GM21619 (cell line): ENCODE measurements around the gene GJC1.
"Not testable (repeated sequence)": the region's sequence is repeated elsewhere in the genome, so short reads cannot be mapped to it uniquely, and the experiment has no call there.

Source experiments
- ATAC-seq: cut with Tn5 transposase; IDR thresholded peaks from one replicate; pipeline ENCODE4 v1.9.1; 2021; ENCODE audit not compliant: unreplicated experiment

The GJC1 gene

GRCh38 chr17:44763170-44763569 is 66.9 kb downstream of the GJC1 start:
- ATAC-seq: no peak

DNA sequence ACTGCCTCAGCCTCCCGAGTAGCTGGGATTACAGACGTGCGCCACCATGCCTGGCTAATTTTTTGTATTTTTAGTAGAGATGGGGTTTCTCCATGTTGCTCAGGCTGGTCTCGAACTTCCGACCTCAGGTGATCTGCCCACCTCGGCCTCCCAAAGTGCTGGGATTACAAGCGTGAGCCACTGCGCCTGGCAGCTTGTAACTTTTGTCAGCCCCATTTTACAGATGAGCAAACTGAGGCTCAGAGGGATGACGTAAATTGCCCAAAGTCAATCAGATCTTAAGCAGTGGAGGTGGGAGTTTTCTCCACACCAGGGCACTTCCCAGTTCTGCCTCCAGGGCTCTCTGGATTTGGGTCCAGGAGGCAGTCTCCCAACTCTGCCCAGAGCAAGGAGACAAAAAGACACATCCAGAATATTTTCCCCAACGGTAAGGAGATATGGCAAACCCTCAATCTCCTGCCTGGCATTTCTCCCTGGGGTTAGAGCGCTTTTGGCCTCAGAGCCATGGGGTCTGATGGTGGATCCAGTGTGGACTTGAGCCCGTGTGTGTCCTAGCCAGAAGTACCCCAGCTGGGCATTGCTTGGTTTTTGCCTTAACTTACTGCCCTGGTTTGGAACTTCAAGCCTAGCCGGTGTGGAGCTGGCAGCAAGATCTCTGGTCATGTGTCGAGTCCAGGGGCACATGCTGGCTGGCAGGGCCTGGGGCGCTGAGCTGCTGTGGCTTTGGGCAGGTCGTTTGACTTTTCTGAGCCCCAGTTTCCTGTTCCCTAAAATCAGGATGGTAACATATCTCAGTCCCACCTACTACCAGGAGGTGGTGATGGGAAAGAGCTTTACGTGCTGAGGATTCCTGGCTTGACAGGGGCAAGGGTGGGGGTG is 67.9 kb downstream of the GJC1 start:
- ATAC-seq: no peak

GRCh38 chr17:44760474-44761308 is 69.4 kb downstream of the GJC1 start:
- ATAC-seq: no peak

- ATAC-seq: no peak
Observed at GRCh38 chr17:44759916-44760243, 70.2 kb downstream of the GJC1 start.

- no peak for ATAC-seq
Observed at GRCh38 chr17:44759086-44759915, 70.8 kb downstream of the GJC1 start.

- no peak for ATAC-seq
Observed at GRCh38 chr17:44758414-44759085, 71.5 kb downstream of the GJC1 start, which contains the start of gene ADAM11. ADAM11 (plus strand) TSS chr17:44758988; CDS start chr17:44759200, 212 bp downstream.

DNA sequence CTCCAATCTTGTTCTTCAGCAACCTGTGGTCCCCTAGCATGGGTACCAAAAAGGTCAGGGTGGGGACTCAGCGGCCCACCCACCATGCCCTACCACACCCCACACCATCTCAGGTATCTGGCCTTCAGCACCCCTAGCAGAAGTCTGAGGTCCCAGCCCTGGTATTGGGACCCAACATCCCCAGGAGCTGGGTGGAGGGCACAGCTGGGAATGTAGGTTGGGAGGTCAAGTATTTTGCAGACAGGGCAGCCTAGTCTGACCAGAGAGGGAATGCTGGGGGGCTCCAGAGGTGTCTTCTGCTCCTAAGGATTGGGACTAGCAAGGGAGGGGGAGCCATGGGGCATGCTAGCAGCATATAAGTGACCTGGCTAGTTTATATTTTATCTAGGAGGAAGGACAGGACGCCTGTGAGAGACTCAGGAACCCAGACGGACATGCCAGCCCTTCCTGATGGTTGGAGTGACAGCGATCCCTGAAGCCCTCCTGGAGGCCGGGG is 72.1 kb downstream of the GJC1 start:
- ATAC-seq: no peak

DNA sequence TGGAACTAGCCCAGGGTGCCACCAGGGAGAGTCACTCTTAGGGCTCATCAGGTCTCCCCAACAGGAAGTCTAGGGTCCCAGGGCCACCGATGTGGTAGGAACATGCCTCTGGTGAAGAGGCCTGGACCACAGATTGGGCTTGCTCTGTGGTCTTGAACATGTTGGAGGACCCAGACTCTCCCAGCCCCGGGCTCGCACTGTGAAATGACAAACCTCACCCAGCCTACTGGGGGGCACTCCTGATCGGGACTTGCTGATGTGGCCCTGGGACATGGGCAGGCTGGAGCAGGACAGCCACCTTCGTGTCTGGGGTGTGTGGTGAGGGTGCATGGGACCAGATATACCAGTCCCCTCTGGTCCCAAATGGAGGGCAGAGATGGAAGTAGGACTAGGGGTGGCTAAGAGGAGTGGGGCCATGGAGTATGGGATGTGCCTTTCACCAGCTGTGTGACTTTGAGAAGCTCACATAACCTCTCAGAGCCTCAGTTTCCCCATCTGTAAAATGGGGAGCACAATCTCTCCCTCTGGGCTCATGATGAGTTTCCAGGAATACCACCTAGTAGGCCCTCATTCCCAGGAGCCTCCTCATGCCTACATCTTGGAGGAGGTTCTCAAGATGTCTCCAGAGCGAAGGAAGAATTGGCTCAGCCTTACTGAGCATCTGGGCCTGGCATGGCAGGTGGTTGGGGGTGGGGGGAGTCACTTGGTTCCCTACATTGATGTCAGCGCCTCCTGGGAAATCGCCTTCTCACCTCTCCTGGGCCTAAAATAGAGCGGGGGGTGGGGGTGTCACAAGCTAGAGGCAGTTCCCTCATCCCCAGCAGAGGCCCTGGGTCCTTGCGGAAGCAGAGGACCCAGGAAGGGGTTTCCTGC is 72.8 kb downstream of the GJC1 start:
- ATAC-seq: no peak

GRCh38 chr17:44755180-44755579 is 74.9 kb downstream of the GJC1 start:
- not testable (repeated sequence) for ATAC-seq

- no peak for ATAC-seq
Observed at GRCh38 chr17:44754276-44754675, 75.8 kb downstream of the GJC1 start.

DNA sequence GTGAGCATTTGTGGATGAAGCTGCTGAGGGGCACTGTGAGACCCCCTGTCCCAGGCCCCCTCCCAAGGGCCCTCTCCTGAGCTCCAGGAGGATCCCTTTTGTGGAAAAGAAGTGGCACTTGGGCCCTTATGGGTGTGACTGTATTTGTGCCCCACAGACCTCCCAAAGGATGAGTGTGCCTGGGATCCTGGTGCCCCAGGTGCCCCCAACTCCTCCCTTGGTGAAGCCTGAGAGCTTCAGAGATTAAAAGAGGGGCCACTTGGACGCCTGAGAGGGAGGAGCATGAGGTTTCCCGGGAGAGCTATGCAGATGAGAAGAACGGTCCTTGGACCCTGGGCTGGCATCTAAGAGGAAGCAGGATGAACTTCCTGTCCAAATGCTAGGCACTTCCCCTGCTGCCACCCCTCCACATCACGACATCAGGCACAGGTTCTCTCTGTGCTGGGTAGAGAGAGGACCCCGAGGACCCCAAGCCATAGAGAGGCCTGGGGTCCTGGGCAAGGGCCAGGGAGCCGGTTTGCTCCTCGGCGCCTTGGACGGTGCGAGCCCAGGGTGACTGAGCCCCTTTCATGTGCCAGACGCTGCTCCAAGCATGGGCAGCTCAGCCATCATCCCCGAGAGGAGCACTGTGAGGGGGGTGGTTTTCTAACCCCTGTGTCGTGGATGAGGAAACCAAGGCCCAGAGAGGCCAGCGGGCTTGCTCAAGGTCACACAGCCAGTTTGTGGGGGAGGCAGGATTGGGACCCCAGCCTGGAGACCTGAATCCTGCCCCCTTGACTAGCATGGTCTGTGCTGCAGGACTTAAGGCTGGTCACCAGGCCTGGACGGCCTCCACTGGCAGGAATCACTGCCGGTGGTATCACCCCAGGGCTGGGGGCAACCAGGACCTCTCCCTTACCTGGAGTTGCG is 76.9 kb downstream of the GJC1 start:
- no peak for ATAC-seq

- no peak for ATAC-seq
Observed at GRCh38 chr17:44751806-44752205, 78.3 kb downstream of the GJC1 start.

DNA sequence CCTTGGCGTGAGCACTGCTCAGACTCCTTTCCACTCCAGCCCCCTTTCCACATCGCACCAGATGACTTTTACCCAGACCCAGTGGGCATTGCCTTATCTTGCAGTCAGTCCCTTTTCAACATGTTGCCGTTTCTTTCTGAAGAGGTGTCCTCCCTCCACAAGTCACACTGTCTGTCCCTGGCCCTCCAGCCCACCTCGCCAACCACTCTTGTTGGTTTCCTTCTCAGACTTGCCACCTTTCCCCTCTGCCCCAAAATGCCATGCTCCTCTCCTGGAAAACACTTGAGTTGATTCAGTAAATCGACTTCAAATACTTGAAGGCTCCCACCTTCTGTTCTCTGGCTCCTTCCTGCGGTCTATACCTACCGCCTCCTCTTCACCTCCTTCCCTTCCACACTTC is 78.8 kb downstream of the GJC1 start:
- no peak for ATAC-seq

- ATAC-seq: no peak
Observed at GRCh38 chr17:44749980-44750318, 80.1 kb downstream of the GJC1 start.

GRCh38 chr17:44749076-44749979 is 80.8 kb downstream of the GJC1 start:
- no peak for ATAC-seq
